T47D (cell line): ENCODE measurements around the gene CNTD1.
"Not testable (repeated sequence)": the region's sequence is repeated elsewhere in the genome, so short reads cannot be mapped to it uniquely, and the experiment has no call there.

Source experiments
- DNase-seq, 2 experiments: peaks; one replicate each; pipeline versions ENCODE4 v3.0.0 to v3.0.0-alpha.2; 2011 to 2012; ENCODE audit warnings: low read depth in 1 of 2, low spot score in 1 of 2
- JUND ChIP-seq: IDR thresholded peaks from 2 replicates; pipeline ENCODE4 v1.6.1; 2012; ENCODE audit warnings: low read depth
- in situ Hi-C: cut with HindIII; loops from 2 replicates; pipeline ENCODE4 v1.10.0; 2016; ENCODE audit warnings: low sequenced_read_pairs, low pct_unique_long_range_greater_than_20kb

The CNTD1 gene

GRCh38 chr17:42798383-42799380 lies at the start of gene CNTD1, which contains the start of gene COA3:
Gene CNTD1 (plus strand): TSS chr17:42798861. CDS start chr17:42799068, 207 bp downstream.
Gene COA3 (minus strand): TSS chr17:42798704. CDS start chr17:42798681, 23 bp downstream.
- in situ Hi-C loops = no loop called here
- DNase-seq = peak; percentile 82 to 94
- no peak for TF ChIP-seq JUND

GRCh38 chr17:42748908-42749798 lies 49.5 kb upstream of the CNTD1 start:
- no peak for DNase-seq
- in situ Hi-C loops = no loop called here
- no peak for TF ChIP-seq JUND

GRCh38 chr17:42750739-42751344 lies 47.8 kb upstream of the CNTD1 start:
- TF ChIP-seq JUND = no peak
- in situ Hi-C loops = no loop called here
- no peak for DNase-seq

- DNase-seq = no peak
- TF ChIP-seq JUND = no peak
- in situ Hi-C loops = no loop called here
Measured at GRCh38 chr17:42751628-42752027, 47.0 kb upstream of the CNTD1 start.

- no peak for DNase-seq
- no peak for TF ChIP-seq JUND
- in situ Hi-C loops = no loop called here
Measured at GRCh38 chr17:42754782-42755181, 43.9 kb upstream of the CNTD1 start.

GRCh38 chr17:42759982-42760651 lies 38.5 kb upstream of the CNTD1 start:
- no peak for DNase-seq
- in situ Hi-C loops = no loop called here
- no peak for TF ChIP-seq JUND

- in situ Hi-C loops = no loop called here
- no peak for DNase-seq
- TF ChIP-seq JUND = no peak
Measured at GRCh38 chr17:42760652-42761581, 37.7 kb upstream of the CNTD1 start, which contains the start of gene RAMP2. Gene RAMP2 (plus strand): TSS chr17:42761227. CDS start chr17:42761262, 35 bp downstream.

GRCh38 chr17:42761638-42762037 lies 37.0 kb upstream of the CNTD1 start:
- DNase-seq = no peak
- in situ Hi-C loops = no loop called here
- TF ChIP-seq JUND = no peak

GRCh38 chr17:42766124-42766523 lies 32.5 kb upstream of the CNTD1 start:
- no peak for DNase-seq
- no peak for TF ChIP-seq JUND
- in situ Hi-C loops = no loop called here

GRCh38 chr17:42767512-42767911 lies 31.1 kb upstream of the CNTD1 start:
- in situ Hi-C loops = no loop called here
- no peak for TF ChIP-seq JUND
- no peak for DNase-seq

- in situ Hi-C loops, DNase-seq: not testable (repeated sequence)
Measured at GRCh38 chr17:42768006-42768405, 30.7 kb upstream of the CNTD1 start.

GRCh38 chr17:42769964-42770363 lies 28.7 kb upstream of the CNTD1 start:
- DNase-seq, in situ Hi-C loops: not testable (repeated sequence)
